GM21825 (cell line): ENCODE results near the gene LMTK2.
A peak's percentile ranks its signal among the peaks of the same experiment; 100 is the strongest.

ENCODE experiments used
- ATAC-seq: cut with Tn5 transposase; IDR thresholded peaks from one replicate; pipeline ENCODE4 v1.9.1; 2021; ENCODE audit warnings: mild to moderate bottlenecking, moderate library complexity; ENCODE audit not compliant: unreplicated experiment

LMTK2 gene

DNA sequence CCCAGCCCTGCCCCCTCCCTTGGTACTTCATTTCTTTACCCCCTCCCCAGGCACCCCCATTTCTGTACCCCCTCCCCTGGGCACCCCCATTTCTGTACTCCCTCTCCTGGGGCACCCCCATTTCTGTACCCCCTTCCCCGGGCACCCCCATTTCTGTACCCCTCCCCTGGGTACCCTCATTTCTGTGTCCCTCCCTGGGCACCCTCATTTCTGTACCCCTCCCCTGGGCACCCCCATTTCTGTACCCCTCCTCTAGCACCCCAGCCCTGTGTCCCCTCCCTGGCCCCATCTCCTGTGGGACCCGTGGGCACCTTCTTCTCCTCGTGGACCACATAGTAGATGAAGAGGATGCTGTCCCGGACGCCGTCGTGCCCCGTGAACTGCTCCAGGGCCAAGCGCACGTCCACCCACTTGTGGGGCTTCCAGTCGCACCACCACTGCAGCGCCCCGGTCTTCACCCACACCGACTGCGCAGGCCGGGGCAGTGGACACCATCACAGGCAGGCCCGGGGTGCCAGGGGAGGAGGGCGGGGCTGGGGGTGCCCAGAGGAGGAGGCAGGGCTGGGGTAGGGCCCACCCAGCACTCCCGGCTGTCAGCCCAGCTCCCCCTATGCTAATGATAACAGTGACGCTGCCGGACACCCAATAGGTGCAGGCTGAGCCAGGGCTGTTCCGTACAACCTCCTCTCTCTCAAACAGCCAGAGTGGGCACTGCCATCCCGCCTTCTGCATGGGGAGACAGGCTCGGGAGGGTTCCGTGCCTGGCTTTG lies 125.0 kb downstream of the LMTK2 start:
- ATAC-seq: no peak

DNA sequence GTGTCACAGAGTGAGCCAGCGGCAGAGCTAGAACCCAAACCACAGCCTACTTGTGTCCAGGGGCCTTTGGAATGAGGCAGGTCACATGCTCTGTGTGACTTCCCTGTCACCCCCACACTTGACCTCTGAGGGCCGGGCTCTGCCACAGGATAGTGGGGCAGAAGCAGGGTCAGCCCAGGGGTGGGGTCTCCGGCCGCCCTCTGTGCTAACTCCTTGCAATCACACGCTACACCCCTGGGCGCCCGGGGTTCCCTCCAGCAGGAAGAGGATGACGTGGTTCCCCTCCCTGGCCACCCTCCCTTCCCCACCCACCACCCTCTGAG lies 125.6 kb downstream of the LMTK2 start:
- ATAC-seq: no peak

DNA sequence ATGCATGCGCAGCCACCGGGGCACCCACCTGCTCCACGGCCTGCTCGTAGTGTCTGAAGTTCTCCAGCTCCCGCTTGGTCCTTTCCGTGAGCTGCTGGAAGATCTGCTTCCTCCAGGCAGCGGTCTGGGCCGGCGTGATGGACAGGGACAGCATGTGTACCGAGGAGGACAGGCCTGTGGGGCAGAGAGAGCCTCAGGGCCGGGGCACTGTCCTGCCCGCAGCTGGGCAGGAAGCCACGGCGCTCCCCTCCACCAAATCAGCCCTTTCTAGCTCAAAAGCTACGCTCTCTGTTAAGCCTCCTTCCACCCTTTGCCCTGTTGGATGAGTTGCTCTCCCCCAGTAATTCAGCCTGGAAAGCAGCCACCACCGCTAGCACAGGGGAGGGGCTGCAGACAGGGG lies 126.1 kb downstream of the LMTK2 start:
- ATAC-seq: no peak

DNA sequence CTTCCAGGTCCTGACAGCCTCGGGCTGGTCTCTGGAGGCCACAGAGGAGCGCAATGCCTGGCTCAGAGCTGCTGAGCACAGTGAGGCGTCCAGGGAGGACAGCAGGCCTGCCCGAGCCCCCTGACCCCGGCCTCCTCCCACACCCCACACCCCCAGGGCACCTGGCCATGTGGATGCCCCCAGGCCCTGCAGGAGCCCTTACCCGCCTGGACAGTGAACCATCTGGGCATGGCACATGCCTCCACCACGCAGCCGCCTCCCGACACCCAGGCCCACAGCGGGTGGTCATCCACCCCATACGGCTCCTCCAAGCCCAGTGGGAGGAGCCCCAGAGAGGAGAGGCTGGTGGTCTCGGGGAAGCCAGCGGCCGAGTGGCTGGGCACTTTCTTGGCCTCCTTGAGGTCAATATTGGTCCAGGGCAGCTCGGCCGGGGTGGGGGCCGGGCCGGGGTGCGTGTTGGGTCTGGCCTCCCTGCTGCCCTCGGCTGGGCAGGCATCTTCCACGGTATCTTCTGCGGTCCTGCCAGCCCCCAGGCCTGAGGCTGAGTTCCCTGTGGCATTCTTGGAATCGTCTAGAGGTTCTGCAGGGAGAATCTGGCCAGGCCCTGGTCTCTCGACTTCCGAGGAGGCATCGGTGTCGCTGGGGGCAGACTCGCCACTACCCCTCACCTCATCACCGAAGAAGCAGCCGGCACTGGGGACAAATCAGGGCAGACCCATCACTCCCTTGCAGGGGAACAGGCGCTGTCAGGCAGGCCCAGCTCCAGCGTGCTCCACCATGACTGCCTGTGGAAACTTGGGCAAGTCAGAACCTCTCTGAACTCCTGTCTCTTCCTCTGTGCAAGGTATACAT lies 126.8 kb downstream of the LMTK2 start:
- ATAC-seq: no peak

DNA sequence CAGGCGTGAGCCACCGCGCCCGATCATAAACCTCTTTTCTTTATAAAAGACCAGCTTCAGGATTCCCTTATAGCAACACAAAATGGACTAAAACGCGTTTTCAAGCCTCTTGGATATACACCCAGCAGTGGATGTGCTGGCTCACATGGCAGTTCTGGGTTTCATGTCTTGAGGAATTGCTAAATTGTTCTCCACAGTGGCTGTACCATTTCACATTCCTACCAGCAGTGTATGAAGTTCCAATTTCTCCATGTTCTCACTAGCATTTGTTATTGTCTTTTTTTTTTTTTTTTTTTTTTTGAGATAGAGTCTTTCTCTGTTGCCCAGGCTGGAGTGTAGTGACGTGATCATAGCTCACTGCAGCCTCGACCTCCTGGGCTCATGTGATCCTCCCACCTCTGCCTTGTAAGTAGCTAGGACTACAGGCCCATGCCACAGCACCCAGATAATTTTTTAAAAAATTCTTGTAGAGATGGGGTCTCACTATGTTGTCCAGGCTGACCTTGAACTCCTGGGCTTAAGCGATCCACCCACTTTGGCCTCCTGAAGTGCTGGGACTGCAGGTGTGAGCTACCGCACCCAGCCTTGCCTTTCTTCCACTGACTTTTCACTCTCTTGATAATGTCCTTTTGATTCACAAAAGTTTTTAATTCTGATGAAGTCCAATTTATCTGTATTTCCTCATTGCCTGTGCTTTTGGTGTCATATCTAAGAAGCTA lies 127.9 kb downstream of the LMTK2 start:
- ATAC-seq: no peak

DNA sequence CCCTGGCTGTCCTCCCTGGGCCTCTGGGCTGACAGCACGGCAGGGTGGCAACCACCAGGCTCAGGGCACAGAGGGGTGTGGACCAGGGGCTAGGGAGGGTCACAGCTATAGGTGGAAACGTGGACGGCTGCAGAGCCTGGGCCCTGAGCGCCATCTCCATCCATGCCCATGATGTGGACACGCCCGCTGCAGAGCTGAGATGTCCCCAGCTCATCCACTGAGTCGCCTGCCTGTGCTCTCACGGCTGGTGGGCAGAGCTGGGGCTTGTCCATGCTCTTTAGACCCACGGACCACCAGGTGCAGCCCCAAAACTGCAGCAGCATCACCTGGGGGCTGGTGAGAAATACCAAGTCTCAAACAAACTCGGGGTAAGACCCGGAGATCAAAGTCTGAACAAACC lies 129.2 kb downstream of the LMTK2 start:
- ATAC-seq: no peak

DNA sequence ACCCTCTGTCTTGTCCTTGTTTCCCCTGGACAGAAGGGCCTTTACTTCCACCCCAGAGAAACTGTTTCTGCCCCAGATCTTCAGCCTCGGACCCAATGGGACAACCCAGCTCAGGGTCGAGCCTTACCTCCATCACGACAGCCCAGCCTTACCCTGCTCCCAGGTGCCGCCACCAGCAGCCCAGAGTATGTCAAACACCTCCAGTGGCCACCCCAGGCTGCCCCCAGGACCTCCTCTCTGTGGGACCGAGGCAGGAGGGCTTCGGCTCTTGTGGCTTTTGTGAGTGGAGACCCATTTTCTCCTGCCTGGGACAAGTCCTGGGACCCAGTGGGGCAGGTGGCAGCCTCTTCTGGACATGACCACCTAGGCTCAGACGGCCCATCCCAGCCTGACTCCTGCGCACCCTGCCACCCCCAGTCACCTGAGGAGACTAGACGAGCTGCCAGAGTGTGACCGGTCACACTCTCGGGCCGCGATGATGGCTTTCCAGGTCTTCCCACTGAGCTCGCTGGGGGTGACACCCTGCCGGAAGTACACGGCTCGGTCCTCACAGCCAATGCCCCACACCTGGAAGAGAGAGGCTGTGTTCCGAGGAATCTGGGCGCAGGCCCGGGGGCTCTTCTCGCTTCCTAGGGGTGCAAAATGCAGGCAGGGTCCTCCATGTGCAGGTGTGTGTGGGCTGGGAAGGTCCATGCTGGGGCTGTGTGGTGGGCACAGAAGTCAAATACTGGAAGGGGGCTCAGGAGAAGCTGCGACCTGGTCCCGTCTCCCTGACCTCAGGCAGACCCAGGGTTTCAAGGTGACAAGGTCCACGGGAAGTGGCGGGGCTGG lies 129.9 kb downstream of the LMTK2 start:
- ATAC-seq: no peak

DNA sequence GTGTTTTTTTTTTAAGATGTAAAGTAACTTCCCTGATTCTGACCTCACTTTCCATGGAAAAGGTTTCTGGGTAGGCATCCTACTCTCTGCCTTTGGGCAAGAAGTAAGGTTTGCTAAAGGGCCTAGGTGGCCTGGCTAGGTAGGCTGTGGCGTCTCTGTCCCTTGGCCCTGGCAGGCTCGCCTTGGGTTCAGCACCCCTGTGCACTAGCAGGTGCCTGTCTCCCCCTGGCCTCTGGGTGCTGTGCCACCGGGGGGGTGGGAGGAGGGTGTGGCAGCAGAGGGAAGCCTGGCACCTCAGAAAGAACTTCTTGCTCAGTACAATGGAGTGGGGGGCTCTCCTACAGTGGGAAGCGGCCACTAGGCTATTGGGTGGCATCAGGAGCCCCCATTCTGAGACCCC lies 131.4 kb downstream of the LMTK2 start:
- ATAC-seq: no peak

DNA sequence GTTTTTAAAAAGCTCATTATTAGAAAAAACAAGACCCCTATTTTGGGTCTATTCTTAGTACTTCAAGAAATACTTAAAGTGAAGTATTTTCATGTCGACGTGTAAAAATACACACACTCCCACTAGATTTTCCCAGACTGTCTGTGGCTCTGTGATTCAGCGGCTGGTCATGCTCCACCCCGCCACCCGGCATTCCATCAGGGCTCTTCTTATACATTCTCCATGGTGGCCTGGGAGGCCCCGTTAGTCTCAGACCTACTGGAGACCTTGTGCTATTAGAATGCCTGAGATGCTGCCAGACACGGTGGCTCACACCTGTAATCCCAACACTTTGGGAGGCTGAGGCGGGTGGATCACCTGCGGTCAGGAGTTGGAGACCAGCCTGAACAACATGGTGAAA lies 132.3 kb downstream of the LMTK2 start:
- no peak for ATAC-seq

DNA sequence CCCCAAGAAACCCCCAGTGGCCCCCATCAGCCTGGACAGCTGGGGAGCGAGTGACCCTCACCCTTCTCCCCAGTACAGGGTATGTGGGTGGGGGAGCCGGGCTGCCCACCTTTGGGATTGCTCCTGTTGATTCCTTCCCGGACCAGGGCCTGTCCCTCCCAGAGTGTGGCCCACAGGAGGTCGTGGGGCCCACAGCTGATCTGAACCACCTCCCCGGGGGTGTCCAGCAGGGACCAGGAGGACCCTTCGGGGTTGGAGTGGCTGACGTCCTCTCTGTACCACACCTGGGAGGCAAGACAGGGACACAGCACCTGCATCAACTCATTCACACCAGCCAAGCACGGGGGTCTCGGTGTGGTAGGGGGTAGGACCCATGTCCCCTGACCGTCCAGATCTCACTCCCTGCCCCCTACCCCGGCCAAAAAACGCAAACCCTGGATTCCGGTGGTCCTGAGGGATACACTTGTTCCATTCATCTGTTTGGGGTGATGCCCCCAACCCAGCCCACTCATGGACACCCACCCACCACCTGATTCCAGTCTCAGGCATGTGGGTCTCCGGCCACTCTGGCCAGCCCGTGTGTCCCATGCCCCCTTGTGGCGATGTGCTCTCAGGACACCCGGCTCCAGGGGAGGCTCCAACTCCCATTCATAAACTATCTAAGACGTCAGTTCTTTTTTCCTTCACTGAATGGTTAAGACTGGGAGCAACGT lies 134.5 kb downstream of the LMTK2 start:
- peak; percentile 56 for ATAC-seq

DNA sequence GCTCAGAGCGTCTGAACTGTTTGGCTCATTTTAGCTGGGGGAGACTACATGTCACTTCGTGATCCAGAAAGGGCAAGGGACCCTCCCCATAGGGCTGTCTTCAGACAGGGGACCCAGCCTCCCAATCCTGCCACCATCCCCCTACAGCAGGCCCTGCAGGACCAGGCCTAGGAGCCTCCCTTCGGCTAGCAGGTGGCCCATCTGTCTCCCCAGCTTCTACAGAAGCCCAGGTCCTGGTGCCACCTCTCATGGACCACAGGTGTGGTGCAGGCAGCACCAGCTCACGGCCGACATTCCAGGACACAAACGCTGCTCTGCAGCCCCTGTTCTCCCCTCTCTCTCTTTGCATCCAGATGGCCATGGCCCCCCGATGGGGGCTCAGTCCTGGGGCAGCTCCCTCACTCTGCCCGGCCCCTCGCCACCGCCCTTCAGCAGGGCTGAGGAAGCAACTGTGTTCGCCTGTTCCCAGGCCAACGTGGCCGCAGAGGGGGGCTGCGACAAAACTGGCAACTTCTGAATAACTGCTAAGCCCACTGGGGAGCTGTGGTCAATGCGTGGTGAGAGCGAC lies 135.1 kb downstream of the LMTK2 start:
- no peak for ATAC-seq

DNA sequence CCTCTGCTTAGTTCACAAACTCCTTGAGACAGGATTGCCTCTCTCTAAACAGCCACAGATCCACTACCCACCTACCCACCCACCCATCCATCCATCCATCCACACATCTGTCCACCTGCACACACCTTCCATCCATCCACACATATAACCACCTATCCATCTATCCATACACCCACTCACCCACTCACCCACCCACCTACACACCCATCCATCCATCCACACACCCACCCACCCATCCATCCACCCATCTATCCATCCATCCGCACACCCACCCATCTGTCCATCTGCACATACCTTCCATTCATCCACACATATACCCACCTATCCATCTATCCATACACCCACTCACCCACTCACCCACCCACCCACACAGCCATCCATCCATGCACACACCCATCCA lies 135.7 kb downstream of the LMTK2 start:
- ATAC-seq: no peak

DNA sequence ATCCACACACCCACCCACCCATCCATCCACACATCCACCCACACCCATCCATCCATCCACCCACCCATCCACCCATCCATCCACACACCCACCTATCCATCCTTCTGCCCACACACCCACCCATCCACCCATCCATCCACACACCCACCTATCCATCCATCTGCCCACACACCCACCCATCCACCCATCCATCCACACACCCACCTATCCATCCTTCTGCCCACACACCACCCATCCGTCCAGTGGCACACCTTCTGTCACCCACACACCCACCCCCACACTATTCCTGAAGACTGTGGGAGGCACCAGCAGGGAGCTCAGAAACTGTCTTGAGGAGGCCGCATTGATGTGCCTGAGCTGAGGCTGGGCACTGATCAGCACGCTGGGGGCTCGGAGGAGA lies 136.3 kb downstream of the LMTK2 start:
- no peak for ATAC-seq

DNA sequence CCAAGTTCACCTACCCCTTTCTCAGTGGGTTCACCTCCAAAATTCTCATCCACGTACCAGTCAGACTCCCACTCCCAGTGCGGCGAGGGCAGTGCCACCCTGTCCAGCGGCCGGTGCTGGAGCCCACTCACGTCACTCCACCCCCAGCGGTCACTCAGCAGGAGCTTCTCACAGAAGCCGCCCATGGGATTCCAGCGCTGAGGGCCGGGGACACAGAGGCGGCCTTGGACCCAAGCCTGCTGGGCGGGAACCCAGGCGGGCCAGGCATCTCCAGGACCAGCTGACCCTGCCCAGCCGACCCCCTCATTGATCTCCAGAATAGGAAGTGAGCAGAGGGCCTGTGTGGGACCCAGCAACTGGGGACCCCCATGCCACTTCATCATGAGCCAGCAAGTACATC lies 138.2 kb downstream of the LMTK2 start:
- no peak for ATAC-seq

DNA sequence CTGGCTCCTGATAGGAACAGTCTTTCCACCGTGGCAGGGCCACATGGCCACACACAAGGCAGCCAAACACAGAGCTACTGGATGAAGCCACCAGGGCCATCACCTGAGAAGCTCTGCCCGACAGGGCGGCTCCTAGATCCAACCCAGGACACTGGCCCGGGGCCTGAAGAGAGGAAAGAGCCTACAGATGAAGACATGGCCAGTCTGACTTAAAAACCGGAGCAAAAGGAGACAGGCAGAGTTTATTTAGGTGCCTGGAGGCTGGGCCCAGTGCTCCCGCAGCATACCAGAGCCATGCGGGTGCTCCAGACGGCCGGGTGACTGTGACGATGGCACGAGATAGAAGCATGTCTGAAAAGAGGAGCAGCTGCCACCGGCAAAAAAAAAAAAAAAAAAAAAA lies 141.5 kb downstream of the LMTK2 start:
- ATAC-seq: no peak

DNA sequence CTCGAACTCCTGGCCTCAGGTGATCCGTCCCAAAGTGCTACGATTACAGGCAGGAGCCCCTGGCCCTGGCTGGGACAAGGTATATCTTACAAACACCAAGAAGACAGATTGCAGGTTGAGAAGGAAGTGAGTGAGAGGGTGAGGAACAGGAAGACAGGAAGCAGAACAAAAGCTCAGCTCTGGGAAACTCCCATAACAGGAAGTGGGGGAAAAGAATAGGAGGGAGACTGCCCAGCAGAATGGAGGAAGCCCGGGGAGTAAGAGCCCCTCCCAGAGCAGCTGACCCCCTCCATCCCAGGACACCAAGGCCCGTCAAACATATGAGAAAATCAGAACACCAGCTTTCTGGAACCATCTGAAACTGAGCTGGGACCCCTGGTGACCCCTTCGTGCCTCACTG lies 142.4 kb downstream of the LMTK2 start:
- no peak for ATAC-seq

DNA sequence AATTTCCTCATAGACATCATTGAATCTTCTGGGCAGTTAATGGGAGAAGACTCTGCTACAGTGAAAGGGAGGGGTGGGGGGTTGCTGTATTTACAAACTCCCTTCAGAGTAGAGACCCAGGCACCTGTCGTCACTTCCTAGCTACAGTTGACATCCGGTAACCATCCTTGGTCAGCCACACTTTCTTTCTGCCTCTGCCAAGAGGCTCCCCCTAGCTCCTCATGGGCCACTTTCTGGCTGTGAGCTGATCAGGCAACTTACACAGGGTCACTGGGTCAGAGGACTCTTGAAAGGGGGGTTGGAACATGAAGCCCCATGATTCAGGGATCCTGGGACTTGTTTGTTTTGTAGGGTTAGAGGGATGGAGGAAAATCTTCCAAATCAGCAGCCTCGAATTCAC lies 144.1 kb downstream of the LMTK2 start:
- no peak for ATAC-seq

DNA sequence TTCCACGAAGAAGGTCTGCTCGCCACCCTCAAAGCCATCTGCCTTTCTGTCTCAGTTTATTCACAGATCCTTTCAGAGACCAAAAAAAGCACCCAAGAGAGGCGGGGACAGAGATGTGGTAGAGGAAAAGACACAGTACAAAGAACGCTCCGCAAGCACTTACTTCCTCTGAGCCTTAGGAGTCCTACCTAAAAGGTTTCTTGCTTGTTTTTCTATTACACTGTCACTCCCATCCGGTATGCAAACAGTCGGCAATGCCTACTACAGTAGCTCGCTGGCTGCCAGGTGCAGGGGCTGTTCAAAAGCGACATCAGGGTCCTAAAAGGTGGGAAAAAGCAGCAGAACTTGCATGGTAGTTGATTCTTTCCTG lies 144.6 kb downstream of the LMTK2 start:
- peak; percentile 29 for ATAC-seq

DNA sequence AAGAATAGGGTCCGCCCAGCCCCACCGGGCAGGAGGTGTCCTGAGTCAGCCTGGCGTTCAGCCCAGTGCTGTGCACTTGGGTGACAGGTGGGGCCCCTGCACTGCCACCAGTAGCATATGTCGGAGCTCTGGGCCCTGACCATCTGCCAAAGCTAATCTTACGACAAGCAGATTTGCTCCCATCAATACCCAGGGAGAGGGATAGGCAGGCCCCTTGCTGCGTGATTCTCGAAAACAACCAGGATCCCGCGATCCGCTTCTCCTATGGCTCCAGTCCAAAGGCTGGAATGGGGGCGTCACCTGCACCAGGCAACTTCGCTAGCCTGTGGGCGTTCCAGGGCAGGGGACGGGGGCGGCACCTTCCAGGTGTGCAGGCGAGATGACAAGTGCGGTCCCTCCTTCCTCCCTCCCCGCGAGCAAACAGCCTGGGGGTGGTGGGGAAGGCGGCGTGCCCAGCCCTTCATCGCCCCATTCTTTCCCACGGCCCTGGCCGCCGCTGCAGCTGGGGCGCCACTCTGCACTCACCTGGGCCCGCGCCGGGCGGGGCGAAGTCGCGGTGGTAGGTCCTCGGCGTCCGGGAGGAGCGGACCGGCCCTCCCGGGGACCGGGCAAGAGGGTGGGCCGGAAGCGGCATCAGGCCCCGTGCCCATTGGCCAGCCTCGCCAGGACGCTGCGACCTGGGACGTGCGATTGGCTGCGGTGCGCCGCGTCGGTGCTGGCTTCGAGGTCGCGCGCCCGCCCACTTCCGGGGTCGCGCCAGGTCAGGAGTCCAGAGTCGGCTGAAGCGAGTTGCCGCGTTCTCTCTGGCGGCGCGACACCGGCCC lies 145.2 kb downstream of the LMTK2 start, which contains the start of gene TECPR1:
Gene TECPR1, minus strand, starts transcription at position 632 of the 824 bp plus-strand sequence. CDS start 6,086 bp downstream, outside the sequence.
- ATAC-seq: peak; percentile 98
